Measurements from ENCODE around the gene SESN3.
A peak's percentile ranks its signal among the peaks of the same experiment; 100 is the strongest.

The SESN3 gene

DNA sequence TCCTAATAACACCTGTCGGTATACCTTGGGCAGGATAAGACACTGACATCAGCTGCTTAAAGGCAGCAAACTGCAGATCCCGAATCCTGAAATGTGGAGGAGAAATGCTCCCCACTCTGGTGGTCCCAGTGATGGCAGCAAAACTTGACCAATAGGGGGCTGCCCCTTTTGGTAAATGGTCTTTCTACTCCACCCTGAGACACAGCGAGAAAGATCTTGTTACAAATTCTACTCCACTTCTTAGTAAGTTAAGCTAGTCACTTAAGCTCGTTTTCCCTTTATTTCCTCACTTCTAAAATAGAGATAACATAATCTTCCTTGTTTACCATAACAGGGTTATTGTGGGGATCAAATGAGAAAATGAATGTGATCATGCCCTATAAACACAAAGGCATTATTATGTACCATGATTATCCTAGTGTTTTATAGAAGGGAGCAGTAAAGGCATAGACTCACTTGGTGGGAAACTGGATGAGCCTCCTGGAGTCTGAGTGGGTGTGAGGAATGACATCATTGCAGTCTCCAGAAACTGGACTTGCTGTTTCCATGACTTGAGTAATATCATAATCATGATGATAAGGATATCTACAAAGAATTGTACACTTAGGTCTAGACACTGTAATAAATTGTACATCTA lies 90.5 kb downstream of the SESN3 start:
- H3K36me3 ChIP-seq (ENCODE audit: control insufficient read depth in 2 of 2, insufficient read depth in 1 of 2, low read length in 2 of 2): no peaks in the 10 kb centered on the region
- CTCF ChIA-PET: interaction anchor here (0.6 to 2.3 kb wide), 3 partner anchors 68 to 517 kb away, joined by 5 to 12 read pairs (median 6); no protein-coding TSS in a partner anchor
- POLR2A ChIA-PET: interaction anchor here (1.2 kb wide), 1 partner anchor 74 kb away, joined by 4 read pairs; the partner anchor contains the start of gene SRSF8
- H3K4me3 ChIP-seq (ENCODE audit: low read depth, low read length): no peak overlapping the region
- H3K4me1 ChIP-seq (ENCODE audit: control insufficient read depth, insufficient read depth, low read length): no peaks in the 10 kb centered on the region
- H3K27ac ChIP-seq (ENCODE audit: extremely low read depth, low read depth, low read length): no peak overlapping the region
- no peaks in the 10 kb centered on the region for H3K9me3 ChIP-seq (ENCODE audit: control insufficient read depth, insufficient read depth, low read depth, low read length)
- TF ChIP-seq ZFHX2 (tag by site-specific recombination; conservative IDR thresholded peaks at IDR 0.05) (peak; percentile 59), PRDM1 (tag by site-specific recombination; IDR thresholded peaks at IDR 0.05) (no peak), ZNF23 (tag by site-specific recombination; IDR thresholded peaks at IDR 0.05; ENCODE audit: borderline replicate concordance) (no peak), ZNF146 (tag by site-specific recombination; IDR thresholded peaks at IDR 0.05) (no peak), ZNF140 (tag by site-specific recombination; IDR thresholded peaks at IDR 0.05) (no peak), ZNF266 (tag by site-specific recombination; IDR thresholded peaks at IDR 0.05; ENCODE audit: low read depth) (no peak), ZFP37 (tag by site-specific recombination; IDR thresholded peaks at IDR 0.05) (no peak), KLF7 (tag by site-specific recombination; IDR thresholded peaks at IDR 0.05; ENCODE audit: borderline replicate concordance) (no peak), ZFP3 (tag by site-specific recombination; IDR thresholded peaks at IDR 0.05; ENCODE audit: low read depth) (no peak), ZNF501 (tag by site-specific recombination; IDR thresholded peaks at IDR 0.05) (no peak), ZNF121 (tag by site-specific recombination; IDR thresholded peaks at IDR 0.05) (no peak), ZNF580 (tag by site-specific recombination; IDR thresholded peaks at IDR 0.05) (no peak), ZNF701 (tag by site-specific recombination; IDR thresholded peaks at IDR 0.05) (no peak), ZNF621 (tag by site-specific recombination; IDR thresholded peaks at IDR 0.05) (no peak), ZNF521 (tag by site-specific recombination; IDR thresholded peaks at IDR 0.05) (no peak), ZNF530 (tag by site-specific recombination; IDR thresholded peaks at IDR 0.05; ENCODE audit: low read depth) (no peak), ZNF394 (tag by site-specific recombination; IDR thresholded peaks at IDR 0.05; ENCODE audit: borderline replicate concordance) (no peak), MEIS1 (CRISPR knock-in tag; IDR thresholded peaks at IDR 0.05; ENCODE audit: borderline replicate concordance) (no peak), ZNF169 (tag by site-specific recombination; IDR thresholded peaks at IDR 0.05) (no peak), ZNF776 (tag by site-specific recombination; IDR thresholded peaks at IDR 0.05; ENCODE audit: borderline replicate concordance) (no peak), TSHZ1 (tag by site-specific recombination; IDR thresholded peaks at IDR 0.05; ENCODE audit: borderline replicate concordance) (no peak), KLF1 (tag by site-specific recombination; IDR thresholded peaks at IDR 0.05) (no peak), ZNF132 (tag by site-specific recombination; IDR thresholded peaks at IDR 0.05; ENCODE audit: borderline replicate concordance) (no peak), ZNF155 (tag by site-specific recombination; IDR thresholded peaks at IDR 0.05) (no peak)
- TF ChIP-seq, protein P1, sequence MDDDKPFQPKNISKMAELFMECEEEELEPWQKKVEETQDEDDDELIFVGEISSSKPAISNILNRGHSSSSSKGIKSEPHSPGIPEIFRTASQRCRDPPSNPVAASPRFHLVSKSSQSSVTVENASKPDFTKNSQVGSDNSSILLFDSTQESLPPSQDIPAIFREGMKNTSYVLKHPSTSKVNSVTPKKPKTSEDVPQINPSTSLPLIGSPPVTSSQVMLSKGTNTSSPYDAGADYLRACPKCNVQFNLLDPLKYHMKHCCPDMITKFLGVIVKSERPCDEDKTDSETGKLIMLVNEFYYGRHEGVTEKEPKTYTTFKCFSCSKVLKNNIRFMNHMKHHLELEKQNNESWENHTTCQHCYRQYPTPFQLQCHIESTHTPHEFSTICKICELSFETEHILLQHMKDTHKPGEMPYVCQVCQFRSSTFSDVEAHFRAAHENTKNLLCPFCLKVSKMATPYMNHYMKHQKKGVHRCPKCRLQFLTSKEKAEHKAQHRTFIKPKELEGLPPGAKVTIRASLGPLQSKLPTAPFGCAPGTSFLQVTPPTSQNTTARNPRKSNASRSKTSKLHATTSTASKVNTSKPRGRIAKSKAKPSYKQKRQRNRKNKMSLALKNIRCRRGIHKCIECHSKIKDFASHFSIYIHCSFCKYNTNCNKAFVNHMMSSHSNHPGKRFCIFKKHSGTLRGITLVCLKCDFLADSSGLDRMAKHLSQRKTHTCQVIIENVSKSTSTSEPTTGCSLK (tag by site-specific recombination; IDR thresholded peaks at IDR 0.05): no peak
- TF ChIP-seq, protein P2, sequence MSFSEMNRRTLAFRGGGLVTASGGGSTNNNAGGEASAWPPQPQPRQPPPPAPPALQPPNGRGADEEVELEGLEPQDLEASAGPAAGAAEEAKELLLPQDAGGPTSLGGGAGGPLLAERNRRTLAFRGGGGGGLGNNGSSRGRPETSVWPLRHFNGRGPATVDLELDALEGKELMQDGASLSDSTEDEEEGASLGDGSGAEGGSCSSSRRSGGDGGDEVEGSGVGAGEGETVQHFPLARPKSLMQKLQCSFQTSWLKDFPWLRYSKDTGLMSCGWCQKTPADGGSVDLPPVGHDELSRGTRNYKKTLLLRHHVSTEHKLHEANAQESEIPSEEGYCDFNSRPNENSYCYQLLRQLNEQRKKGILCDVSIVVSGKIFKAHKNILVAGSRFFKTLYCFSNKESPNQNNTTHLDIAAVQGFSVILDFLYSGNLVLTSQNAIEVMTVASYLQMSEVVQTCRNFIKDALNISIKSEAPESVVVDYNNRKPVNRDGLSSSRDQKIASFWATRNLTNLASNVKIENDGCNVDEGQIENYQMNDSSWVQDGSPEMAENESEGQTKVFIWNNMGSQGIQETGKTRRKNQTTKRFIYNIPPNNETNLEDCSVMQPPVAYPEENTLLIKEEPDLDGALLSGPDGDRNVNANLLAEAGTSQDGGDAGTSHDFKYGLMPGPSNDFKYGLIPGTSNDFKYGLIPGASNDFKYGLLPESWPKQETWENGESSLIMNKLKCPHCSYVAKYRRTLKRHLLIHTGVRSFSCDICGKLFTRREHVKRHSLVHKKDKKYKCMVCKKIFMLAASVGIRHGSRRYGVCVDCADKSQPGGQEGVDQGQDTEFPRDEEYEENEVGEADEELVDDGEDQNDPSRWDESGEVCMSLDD (tag by site-specific recombination; IDR thresholded peaks at IDR 0.05): no peak
- TF ChIP-seq, protein P3, sequence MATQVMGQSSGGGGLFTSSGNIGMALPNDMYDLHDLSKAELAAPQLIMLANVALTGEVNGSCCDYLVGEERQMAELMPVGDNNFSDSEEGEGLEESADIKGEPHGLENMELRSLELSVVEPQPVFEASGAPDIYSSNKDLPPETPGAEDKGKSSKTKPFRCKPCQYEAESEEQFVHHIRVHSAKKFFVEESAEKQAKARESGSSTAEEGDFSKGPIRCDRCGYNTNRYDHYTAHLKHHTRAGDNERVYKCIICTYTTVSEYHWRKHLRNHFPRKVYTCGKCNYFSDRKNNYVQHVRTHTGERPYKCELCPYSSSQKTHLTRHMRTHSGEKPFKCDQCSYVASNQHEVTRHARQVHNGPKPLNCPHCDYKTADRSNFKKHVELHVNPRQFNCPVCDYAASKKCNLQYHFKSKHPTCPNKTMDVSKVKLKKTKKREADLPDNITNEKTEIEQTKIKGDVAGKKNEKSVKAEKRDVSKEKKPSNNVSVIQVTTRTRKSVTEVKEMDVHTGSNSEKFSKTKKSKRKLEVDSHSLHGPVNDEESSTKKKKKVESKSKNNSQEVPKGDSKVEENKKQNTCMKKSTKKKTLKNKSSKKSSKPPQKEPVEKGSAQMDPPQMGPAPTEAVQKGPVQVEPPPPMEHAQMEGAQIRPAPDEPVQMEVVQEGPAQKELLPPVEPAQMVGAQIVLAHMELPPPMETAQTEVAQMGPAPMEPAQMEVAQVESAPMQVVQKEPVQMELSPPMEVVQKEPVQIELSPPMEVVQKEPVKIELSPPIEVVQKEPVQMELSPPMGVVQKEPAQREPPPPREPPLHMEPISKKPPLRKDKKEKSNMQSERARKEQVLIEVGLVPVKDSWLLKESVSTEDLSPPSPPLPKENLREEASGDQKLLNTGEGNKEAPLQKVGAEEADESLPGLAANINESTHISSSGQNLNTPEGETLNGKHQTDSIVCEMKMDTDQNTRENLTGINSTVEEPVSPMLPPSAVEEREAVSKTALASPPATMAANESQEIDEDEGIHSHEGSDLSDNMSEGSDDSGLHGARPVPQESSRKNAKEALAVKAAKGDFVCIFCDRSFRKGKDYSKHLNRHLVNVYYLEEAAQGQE (tag by site-specific recombination; IDR thresholded peaks at IDR 0.05): no peak

All from HEK293 (cell line).